ENCODE measurements around the gene GGNBP2.

GGNBP2 gene

DNA sequence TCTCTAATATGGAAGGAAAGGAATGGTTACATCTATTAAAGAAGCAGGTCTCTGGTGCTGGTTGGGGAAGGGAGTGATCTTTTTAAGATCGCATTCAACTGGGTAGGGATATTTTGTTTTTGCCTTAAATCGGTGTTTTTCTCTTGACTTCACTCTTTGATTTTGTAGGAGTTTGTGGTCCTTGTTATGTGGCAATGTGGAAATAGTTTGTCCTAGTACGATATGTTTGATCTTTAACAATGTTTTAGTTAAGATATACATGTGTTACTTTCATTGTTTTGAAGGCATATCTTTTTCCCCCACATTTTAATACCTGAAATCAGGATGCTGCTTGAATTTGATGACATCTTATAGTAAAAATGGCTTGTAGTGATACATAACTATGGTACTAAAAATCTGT lies 8.7 kb downstream of the GGNBP2 start:
- DNase-seq (ENCODE audit: low read depth in 3 of 3), result no peak

DNA sequence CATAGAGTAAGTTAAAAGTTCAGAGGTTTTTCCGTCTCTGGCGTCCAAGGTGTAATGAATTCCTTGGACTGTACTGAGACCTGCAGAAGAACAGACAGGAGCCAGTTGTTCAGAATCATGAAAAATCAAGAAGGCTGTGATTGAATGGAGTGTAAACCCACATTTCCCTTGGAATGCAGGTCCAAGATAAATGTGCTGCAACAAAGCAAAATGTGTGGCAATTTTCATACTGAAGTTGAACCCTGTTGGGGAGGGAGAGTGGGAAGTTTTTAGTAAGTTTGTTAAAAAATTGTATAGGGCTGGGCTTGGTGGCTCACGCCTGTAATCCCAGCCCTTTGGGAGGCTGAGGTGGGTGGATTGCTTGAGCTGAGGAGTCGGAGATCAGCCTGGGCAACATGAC lies 21.4 kb downstream of the GGNBP2 start:
- no peak for DNase-seq (ENCODE audit: low read depth in 3 of 3)

DNA sequence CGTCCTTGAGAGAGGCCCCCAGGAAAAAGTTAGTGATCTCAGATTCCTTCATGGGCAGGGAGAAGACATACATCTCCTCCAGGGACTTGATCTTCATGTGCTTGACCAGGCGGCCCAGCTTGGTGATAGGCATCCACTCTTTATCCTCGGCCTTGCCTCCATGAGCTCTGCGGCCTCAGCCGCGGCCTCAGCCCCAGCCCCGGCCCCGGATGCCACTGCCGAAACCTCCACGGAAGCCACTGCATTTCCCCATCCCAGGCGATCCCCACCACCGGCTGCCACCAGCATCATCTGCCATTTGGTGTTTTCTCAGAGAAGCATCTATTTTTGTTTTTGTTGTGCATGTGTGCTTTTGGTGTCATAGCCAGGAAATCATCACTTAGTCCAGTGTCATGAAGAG lies 30.3 kb downstream of the GGNBP2 start:
- DNase-seq (ENCODE audit: low read depth in 3 of 3), result no peak

DNA sequence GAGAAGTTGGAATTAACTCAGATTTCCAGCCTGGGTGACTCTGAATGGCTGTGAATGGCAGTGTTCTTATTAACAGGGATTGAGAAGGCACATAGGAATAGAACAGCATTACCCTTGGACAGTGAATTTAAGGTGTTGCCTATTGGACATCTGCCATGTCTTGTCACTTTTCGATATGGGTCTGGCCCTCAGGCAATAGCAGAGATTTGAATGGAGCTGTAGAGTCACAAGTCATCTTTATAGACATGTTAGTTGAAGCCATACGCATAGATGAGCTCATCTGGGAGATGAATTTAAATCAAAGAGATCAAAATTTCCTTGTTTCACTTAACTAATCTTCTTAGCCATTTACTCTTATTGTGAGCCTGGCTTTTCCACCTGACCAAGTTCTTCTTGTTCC lies 32.1 kb downstream of the GGNBP2 start:
- no peak for DNase-seq (ENCODE audit: low read depth in 3 of 3)

DNA sequence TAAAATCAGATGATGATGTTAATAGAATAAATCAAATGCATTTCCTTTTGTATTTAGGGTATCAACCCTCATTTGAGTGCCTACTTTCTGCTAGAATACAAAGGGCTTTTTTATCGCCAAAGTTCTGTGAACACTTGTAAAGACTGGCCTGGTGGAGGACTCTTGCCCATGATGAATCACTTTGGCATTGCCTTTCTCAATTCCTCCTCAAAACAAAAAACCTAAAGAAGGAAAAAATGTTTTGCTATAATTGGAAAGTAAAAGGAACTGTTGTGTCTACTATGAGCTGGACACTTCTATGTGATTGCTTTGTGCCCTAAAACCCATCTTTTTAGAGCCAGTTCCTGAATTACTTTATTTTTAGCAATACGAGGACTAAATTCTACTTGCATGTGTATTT lies 34.0 kb downstream of the GGNBP2 start:
- no peak for DNase-seq (ENCODE audit: low read depth in 3 of 3)

DNA sequence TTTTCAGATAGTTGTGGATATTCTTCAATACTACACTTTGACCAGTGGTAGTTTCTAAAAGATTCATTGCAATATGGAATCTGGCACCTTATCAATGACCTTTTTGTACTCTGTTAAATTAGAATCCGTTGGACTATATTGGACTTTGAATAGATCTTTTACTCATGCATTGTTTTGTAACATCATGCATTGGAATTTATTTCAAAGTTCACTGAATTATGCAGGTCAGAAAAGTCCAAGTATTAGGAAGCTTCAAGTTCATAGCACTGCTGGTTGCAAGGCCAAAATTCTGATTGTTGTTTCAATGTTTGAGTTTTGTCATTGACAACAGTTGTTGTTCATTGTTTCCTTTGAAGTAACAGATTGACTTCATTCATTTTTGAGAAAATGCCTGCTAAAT lies 39.1 kb downstream of the GGNBP2 start:
- DNase-seq (ENCODE audit: low read depth in 3 of 3), result no peak

DNA sequence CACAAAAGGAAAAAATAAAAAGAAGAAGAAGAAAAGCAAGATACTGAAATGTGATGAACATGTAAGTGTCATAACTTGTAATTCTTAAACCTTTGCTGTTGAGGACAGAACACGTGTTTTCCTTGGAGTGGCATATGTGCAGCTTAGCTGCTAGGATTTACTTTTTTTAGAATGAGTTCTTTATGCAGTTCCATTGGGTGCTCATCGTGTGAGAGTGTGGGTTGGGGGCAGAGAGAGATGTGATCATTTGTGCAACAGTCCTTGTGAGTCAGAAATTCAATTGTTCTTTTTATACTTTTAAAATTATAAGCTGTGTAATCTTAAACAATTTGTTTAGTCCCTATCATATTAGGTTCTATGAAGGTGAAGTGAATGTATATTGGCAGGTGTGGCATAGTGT lies 41.4 kb downstream of the GGNBP2 start:
- DNase-seq (ENCODE audit: low read depth in 3 of 3), result no peak

DNA sequence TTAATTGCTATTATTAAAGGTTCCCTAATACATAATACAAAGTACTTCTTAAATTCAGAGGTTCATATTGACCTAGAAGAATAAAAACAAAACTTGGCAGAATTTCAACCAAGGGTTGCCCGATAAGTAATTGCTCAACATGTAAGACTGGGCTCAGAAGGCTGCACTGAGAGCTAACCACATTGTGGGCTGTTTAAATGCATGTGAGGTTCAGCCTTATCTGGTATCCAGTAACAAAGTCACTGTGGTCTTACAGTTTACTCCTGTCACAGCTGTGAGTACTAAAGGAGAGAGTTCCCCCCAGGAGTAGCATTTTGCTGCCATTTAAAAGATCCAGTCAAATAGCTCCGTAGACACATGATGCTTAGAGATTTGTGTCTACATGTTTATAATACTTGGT lies 45.4 kb downstream of the GGNBP2 start:
- DNase-seq (ENCODE audit: low read depth in 3 of 3), result no peak

DNA sequence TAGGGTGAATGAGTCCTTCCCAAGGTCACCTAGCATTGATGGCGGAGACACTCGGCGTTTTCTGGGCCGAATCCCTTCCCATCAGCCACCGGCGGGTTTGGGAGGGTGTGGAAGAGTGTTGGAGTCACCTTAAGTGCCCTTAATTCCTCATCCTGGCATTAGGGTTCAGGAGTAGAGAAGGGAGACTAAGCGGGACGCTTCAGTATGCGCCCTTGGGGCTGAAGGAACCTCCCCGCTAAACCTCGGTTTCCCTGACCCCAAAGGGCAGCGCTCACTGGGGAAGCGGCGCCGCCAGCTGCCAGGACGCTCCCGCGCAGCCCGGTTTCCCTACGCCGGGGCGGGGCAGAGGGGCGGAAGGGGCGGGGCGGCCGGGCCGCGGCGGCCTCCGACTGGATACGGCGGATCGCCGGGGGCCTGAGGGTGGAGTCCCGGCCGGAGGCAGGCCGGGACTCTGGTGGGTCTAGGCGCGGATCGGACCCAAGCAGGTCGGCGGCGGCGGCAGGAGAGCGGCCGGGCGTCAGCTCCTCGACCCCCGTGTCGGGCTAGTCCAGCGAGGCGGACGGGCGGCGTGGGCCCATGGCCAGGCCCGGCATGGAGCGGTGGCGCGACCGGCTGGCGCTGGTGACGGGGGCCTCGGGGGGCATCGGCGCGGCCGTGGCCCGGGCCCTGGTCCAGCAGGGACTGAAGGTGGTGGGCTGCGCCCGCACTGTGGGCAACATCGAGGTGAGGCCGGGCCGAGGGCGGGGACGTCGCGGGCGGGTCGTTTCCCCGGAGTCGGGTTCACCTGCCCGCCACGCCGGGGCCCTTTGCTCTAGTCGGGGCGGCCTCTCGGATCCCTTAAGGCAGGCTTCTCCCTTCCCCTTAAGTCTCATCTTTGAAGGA lies 47.0 kb downstream of the GGNBP2 start, which contains the start of gene DHRS11:
Gene DHRS11 (plus strand): TSS at position 446 of the 882 bp plus-strand sequence. CDS start 131 bp downstream, at position 577.
- peak; percentile 54 to 77 (median 63) for DNase-seq (ENCODE audit: low read depth in 3 of 3)

DNA sequence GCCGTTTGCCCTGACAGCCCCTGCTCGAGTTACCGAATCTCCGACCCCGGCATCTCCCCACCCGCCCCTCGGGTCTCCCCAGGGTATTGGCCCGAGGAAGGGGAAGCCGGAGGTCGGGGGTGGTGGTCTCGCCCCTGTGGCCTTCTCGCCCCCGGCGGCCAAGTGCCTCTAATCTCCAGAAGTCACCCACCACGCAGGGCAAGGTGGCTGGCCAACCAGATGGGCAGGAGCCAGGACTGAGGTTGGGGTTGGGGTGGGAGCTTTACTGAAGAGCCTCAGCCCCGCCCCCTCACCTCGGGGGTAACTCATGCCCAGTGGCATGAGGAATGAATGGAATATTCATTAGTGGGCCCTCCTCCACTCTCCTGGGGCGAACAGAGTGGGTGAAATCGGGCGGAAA lies 47.6 kb downstream of the GGNBP2 start:
- peak in 1 of 3 experiments; percentile 10 for DNase-seq (ENCODE audit: low read depth in 3 of 3)

DNA sequence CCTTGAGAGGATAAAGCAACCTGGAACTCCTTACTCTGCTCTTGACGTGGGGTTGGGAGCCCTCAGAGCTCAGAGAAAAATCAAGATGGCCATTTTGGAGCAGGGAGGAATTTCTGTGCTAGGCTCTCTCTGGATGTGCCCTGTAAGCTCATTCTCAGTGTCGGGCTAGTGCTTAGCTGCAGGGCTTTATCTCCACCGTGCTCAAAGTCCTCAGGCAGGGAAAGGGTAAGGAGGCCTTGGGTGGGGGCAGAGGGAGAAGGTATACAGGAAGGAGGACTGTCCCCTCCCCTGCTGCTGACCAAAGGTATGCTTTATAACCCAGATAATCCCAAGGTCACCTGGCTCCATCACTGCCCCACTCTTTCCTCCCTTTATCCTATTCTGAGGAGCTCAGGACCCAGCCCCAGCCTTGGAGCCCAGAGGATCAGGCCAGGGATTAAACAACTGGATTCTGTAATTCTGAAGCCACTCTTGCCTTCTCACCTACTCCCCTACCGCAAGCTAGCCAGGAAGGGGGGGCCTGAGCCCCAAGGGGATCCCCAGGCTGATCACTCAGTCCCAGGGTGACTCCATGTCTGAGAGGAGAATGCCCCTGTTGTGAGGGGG lies 48.1 kb downstream of the GGNBP2 start:
- DNase-seq (ENCODE audit: low read depth in 3 of 3), result no peak

DNA sequence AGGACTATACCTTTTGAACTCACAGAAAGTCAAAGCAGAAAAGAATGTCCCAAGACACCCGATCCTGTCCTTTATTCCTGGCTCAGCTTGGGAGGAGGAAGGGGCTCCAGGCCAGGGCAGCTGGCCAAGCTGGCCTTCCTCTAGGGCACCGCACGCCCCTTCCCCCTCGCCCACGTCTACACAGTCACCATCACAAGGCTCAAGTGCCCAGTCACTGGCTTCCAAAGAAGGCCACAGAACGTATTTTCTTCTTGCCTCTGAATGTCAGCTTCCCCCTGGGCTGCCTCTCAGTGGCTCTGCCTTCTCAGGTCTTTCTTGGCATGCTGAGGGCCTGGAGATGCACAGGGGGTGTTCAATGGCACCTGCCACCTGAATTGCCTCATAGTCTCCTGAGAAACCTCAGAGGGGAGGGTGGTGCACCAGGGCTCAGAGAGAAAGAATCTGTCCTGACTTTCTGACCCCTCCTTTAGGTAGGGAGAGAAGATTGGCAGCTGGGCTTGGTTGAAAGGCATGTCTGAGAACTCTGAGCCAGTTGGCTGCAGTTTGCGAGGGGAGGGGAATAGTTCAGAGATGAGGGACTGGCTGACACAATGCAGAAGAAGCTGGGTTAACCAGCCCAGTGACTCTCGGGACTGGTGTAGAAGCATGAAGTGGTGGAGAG lies 49.1 kb downstream of the GGNBP2 start:
- no peak for DNase-seq (ENCODE audit: low read depth in 3 of 3)

DNA sequence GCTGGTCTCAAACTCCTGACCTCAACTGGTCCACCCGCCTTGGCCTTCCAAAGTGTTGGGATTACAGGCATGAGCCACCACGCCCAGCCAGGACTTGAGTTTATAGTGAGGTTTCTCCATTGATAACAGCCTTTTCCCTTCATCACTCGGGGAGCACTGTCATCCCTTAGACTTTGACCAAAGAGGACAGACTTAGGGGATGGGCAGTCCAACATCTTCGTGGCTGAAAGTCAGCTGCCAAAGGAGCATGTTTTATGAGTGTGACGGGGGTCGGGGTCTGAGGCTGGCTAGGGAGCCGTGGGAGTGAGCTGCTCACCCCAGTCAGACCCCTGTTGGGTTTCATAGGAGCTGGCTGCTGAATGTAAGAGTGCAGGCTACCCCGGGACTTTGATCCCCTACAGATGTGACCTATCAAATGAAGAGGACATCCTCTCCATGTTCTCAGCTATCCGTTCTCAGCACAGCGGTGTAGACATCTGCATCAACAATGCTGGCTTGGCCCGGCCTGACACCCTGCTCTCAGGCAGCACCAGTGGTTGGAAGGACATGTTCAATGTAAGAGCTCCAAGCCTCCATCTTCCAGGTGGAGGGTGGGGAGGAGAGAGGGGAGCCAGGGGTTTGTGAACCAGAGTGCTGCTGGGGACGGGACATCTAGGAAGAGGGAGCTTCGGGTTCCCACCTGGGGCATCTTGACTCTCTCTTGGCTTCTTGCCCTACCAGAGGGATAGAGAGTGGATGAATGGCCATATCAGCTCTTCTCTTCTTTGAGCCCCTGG lies 50.1 kb downstream of the GGNBP2 start:
- DNase-seq (ENCODE audit: low read depth in 3 of 3), result no peak

DNA sequence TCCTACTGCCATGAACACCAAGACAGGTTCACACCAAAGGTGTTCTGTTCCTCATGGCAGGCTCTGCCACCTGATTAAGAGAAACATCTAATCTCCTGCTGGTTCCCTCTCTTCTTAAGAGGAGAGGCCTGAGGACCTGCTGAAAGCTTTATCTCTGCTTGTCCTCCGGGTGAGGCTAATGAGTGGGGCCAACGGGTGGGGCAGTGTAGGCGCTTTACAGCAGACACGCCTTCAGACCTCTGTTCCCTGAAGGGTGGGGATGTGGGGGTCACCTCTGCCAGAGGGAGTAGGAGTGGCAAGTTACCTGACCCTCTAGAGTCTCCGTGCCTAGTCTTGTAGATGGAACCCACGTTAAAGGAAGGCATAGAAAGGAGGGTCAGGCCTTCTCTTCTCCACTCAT lies 52.5 kb downstream of the GGNBP2 start:
- no peak for DNase-seq (ENCODE audit: low read depth in 3 of 3)

DNA sequence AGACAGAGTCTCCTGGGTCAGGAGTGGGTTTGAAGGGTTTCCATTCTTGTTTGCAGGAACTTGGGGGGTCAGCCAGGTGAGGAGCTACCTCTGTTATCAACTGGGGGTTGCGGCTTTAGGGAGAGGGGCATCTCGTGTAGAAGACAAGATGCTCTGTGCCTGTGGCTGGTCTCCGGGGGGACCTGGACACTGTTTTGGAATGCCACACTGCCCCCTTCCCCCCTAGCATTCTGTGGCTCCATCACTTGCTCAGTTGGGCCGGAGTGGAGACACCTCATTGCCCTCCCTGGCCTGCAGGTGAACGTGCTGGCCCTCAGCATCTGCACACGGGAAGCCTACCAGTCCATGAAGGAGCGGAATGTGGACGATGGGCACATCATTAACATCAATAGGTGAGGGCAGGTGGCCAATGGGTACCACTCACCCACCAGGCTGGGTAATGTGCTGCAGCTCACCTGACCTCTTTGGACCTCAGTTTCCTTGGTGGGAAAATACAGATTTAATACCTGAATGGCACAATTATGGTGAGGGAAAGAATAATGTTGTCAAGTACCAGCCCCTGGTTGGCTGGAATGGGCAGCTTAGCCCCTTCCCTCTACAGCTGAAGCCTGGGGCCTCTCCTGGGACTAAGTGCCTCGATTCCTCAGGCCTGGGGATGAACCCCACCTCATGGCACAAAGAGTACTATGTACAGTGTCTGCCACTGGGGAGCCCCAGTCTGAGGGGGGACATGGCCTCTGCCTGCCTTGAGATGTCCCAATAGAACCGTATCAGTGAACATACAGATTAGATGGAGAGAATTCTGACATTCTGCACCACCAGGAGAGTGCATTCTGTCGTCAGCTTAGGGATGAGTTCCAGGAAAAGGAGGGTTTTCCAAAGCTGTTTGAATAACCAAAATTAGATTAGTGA lies 53.4 kb downstream of the GGNBP2 start:
- no peak for DNase-seq (ENCODE audit: low read depth in 3 of 3)

DNA sequence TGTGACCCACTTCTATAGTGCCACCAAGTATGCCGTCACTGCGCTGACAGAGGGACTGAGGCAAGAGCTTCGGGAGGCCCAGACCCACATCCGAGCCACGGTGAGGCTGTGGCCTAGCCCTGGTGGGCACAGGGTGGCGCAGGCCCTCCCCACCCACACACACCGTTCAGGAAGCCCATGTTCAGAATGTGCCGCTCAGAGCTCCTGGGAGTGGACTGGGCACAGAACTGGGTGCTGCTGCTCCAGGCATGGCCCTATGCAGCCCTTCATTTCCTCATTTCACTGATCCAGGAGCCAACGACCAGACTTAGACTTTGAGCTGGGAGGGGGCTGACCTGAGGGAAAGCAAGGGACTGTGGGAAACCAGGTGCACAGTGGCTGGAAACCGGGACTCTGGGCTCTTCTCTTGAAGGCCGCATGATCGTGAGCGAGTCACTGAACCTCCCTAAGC lies 54.3 kb downstream of the GGNBP2 start:
- DNase-seq (ENCODE audit: low read depth in 3 of 3), result no peak

DNA sequence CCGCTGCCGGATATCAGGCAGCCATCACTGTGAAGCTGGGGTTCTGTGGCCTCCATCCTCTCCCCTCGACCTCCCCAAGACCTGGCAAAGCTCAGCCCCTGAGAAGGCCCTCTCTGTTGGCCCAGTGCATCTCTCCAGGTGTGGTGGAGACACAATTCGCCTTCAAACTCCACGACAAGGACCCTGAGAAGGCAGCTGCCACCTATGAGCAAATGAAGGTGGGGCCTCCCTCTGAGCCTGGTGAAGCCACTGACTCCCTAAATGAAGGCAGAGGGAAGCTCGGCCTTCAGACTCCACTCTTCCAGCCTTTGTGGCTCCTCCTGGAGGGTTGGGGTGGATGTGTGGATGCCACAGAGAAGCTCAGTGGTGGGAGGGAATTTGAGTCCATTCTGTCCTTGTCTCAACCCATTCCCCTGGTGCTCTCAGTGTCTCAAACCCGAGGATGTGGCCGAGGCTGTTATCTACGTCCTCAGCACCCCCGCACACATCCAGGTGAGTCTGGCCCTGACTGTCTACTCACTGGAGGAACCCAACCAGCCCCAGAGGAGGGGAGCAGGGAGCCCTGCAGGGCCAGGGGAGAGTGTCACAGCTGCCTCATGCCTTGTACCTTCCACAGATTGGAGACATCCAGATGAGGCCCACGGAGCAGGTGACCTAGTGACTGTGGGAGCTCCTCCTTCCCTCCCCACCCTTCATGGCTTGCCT lies 55.0 kb downstream of the GGNBP2 start:
- no peak for DNase-seq (ENCODE audit: low read depth in 3 of 3)

DNA sequence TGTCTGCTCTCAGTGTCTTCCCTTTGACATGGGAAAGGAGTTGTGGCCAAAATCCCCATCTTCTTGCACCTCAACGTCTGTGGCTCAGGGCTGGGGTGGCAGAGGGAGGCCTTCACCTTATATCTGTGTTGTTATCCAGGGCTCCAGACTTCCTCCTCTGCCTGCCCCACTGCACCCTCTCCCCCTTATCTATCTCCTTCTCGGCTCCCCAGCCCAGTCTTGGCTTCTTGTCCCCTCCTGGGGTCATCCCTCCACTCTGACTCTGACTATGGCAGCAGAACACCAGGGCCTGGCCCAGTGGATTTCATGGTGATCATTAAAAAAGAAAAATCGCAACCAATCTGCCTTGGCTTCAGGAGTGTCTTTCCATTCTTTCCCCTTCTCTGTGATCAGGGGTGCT lies 55.7 kb downstream of the GGNBP2 start:
- DNase-seq (ENCODE audit: low read depth in 3 of 3), result no peak

DNA sequence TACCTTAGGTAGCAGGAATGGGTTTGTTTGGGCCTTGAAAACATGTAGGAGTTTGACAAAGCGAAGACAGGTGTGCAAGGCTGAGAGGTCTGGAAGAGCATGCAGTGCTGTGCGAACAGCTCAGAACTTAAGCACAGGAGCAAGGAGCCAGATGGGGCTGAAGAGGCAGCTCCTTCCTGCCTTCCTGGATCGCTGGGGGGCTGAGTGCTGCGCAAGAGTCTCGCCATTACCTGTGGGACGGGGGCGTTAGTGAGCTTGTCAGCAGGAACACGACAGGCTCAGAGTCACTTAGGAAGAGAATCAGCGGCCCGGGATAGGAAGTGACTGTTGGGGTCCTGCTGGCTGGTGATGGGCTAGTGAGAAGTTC lies 56.2 kb downstream of the GGNBP2 start:
- peak in 1 of 3 experiments; percentile 5 for DNase-seq (ENCODE audit: low read depth in 3 of 3)

Data from stimulated activated CD4-positive, alpha-beta T cell treated with anti-CD3 and anti-CD28 coated beads, TNF-alpha, amount 100 ng/mL, for 4 hours (primary cell).